Measurements from ENCODE around the gene FAM24B. TPM values are rescaled to one million over a fixed set of nuclear protein-coding genes. Genes with fewer than 3 reads are reported as not detected.

Gene FAM24B
- total RNA-seq (2014; rRNA removed; shearing (Covaris generic)): 8.2 and 11.4 TPM in 2 replicates

GRCh38 chr10:122879339-122880273 lies at the start of gene FAM24B:
TSS of gene FAM24B (minus strand) at chr10:122879581. CDS start at chr10:122850515, 29,066 bp downstream.

GRCh38 chr10:122910310-122910709 lies 30.9 kb upstream of the FAM24B start, which contains the start of gene FAM24A:
TSS of gene FAM24A (plus strand) at chr10:122910610. CDS start at chr10:122911635, 1,025 bp downstream.

GRCh38 chr10:122845783-122846332 lies 33.5 kb downstream of the FAM24B start, which contains the start of gene CUZD1:
TSS of gene CUZD1 (minus strand) at chr10:122845857. CDS start at chr10:122845843, 14 bp downstream.

Other genes starting within 250 kb of the FAM24B start
- not detected in 2 replicates for gene C10orf120, start 179.7 kb downstream of the FAM24B start, total RNA-seq (2014; rRNA removed; shearing (Covaris generic))
- gene CUZD1, start 33.7 kb downstream of the FAM24B start, total RNA-seq (2014; rRNA removed; shearing (Covaris generic)): 0.66 and 0.72 TPM in 2 replicates
- gene FAM24A, start 31.0 kb upstream of the FAM24B start, total RNA-seq (2014; rRNA removed; shearing (Covaris generic)): not detected in 2 replicates
- gene C10orf88, start 74.6 kb upstream of the FAM24B start, total RNA-seq (2014; rRNA removed; shearing (Covaris generic)): 6.0 and 6.1 TPM in 2 replicates
- 7.8 and 8.3 TPM in 2 replicates for gene PSTK, start 100.8 kb upstream of the FAM24B start, total RNA-seq (2014; rRNA removed; shearing (Covaris generic))
- 3.3 and 4.3 TPM in 2 replicates for gene IKZF5, start 129.2 kb upstream of the FAM24B start, total RNA-seq (2014; rRNA removed; shearing (Covaris generic))
- 7.0 and 7.8 TPM in 2 replicates for gene ACADSB, start 129.4 kb upstream of the FAM24B start, total RNA-seq (2014; rRNA removed; shearing (Covaris generic))